Activated effector memory CD4-positive, alpha-beta T cell treated with anti-CD3 and anti-CD28 coated beads, Interleukin-2, amount 50 U/mL, for 16 hours (primary cell): ENCODE measurements around the gene HOXC4.
"Not testable (repeated sequence)": the region's sequence is repeated elsewhere in the genome, so short reads cannot be mapped to it uniquely, and the experiment has no call there.

Experiments used
- DNase-seq: peaks from one replicate; pipeline ENCODE4 v3.0.0-alpha.2; 2020

HOXC4 gene

GRCh38 chr12:54095928-54096327 lies 42.3 kb downstream of the HOXC4 start:
- DNase-seq: not testable (repeated sequence)

GRCh38 chr12:54098644-54099043 lies 45.0 kb downstream of the HOXC4 start:
- DNase-seq: not testable (repeated sequence)

- DNase-seq: not testable (repeated sequence)
These were observed 47.0 kb downstream of the HOXC4 start for GRCh38 chr12:54100588-54100987.

GRCh38 chr12:54102223-54102622 lies 48.6 kb downstream of the HOXC4 start:
- DNase-seq: not testable (repeated sequence)

GRCh38 chr12:54103827-54104226 lies 50.2 kb downstream of the HOXC4 start:
- not testable (repeated sequence) for DNase-seq
